ENCODE data around the gene ZNF740.
"Not testable (repeated sequence)": the region's sequence is repeated elsewhere in the genome, so short reads cannot be mapped to it uniquely, and the experiment has no call there.

Gene ZNF740, protein sequence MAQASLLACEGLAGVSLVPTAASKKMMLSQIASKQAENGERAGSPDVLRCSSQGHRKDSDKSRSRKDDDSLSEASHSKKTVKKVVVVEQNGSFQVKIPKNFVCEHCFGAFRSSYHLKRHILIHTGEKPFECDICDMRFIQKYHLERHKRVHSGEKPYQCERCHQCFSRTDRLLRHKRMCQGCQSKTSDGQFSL

DNA sequence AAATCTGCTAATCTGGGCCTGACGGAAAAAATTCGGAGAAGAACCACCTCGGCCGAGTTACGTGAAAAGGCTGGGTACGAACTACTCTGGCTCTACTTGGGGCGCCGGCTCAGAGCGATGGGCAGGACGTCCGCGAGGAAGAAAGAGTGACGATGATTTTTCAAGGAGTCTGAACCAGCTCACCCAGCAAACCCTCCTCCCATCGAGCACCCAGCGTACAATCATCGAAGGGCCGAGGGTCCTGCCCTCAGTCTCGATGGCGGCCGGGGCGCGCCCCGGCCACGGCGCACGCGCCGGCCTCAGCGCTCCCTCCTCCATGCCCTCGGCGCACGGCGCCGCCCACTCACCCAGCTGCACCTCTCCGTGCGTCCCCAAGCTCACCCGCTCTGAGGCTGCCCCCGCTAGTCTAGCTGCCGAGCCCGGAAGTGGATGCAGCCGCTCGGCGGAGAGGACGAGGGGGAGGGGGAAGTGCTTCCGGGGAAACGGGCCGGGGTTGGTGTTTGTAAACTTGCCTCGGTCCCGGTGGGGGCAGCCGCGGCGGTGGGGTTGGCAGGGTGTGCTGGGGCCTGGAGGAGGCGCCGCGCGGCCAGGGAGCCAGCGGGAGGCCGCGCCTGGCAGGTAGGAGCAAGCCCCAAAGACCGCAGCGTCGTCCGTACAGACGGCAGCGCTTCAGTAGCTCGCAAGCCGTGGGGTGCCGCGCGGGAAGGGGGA, at the start of gene ZNF740, which contains the start of gene CSAD:
ZNF740 (plus strand) TSS at position 503 of the 711 bp plus-strand sequence. CDS start 1,262 bp downstream, outside the sequence.
CSAD (minus strand) TSS at position 706 of the 711 bp plus-strand sequence. CDS start 7,455 bp downstream, outside the sequence.
- DNase-seq: peak; percentile 90

DNA sequence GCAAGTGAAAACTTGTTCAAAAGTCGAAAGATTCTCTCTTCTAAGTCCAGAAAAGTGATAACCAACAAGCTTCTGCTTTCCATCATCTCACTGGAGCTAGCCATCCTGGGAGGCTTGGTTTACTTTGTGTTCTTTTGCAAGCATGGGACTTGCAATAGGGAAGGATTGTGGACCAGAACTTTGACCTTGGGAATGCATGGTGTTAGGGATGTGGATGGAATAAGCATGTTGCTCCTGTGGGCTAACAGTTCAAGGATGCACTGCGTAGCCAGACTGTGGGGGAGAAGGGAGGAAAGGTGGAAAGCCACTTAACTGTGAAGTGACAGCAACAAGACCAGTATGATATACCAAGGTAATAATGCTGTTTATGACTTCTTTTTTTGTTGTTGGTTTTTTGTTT, 48.7 kb upstream of the ZNF740 start:
- DNase-seq: no peak

DNA sequence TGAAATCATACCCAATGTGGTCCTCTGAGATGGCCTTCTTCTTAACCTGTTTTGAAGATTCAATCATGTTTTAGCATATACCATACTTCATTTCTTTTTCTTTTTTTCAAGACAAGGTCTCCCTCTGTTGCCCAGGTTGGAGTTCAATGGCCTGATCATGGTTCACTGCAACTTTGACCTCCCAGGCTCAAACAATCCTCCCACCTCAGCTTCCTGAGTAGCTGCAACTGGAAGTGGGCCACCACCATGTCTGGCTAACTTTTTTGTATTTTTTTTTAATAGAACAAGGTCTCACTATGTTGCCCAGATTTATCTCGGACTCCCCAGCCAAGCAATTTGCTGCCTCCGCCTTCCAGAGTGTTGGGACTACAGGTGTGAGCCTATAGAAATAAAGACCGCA, 46.8 kb upstream of the ZNF740 start:
- no peak for DNase-seq

DNA sequence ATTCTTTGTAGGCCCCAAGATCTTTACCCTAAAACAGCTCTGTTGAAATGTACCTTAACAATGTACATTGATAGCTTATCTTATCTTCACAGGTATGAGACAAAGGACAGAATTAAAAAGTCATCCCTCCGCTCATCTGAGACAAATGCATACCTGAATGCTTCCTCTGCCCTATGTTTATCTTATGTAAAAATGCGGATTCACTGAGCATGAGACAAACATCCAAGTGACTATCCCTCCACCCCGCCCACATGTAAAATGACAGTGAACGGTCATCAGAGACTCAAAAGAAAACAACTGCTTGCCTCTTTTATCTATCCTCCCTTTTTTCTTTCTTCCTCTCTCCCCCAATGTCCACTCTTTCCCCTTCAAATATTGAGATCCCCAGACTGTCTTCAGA, 37.2 kb upstream of the ZNF740 start:
- no peak for DNase-seq

DNA sequence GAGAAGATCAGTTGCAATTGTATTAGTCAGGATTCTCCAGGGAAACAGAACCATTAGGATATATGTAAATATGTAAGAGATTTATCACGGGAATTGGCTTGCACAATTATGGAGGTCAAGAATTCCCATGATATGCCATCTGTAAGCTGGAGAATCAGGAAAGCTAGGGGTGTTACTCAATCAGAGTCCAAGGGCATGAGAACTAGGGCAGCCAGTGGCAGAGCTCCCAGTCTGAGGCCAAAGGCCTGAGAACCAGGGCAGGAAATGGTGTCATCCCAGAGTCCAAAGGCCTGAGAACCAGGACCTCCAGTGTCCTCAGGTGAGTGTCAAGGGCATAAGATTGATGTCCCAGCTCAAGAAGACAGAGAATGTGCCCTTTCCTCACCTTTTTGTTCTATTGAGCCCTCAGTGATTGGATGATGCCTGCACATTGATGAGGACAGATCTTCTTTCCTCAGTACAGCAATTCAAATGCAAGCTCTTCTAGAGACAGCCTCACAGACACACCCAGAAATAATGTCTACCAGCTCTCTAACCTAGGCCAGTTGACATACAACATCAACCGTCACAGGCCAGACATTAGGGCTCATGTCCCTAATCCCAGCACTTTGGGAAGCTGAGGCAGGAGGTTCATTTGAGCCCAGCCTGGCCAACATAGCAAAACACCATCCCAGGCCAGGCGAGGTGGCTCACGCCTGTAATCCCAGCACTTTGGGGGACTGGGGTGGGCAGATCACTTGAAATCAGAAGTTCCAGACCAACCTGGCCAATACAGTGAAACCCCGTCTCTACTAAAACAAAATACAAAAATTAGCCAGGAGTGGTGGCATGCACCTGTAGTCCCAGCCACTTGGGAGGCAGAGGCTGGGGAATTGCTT, 34.9 kb upstream of the ZNF740 start:
- DNase-seq: no peak

DNA sequence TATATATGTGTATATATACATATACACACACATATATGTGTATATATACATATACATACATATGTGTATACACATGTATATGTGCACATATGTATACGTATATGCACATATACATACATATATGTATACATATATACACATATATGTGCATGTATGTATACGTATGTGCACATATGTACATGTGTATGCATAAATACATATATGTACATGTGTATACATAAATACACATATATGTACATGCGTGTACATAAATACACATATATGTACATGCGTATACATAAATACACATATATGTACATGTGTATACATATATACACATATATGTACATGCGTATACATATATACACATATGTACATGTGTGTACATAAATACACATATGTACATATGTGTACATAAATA, 33.3 kb upstream of the ZNF740 start:
- DNase-seq: no peak

DNA sequence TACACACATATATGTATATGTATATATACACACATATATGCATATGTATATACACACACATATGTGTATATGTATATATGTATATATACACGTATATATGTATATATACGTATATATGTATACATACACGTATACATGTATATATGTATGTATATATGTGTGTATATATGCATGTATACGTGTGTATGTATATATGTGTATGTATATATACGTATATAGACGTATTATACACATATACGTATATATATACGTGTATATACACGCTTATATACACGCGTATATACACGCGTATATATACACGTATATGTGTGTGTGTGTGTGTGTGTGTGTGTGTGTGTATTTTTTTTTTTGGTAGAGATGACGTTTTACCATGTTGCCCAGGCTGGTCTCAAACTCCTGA, 32.9 kb upstream of the ZNF740 start:
- no peak for DNase-seq

DNA sequence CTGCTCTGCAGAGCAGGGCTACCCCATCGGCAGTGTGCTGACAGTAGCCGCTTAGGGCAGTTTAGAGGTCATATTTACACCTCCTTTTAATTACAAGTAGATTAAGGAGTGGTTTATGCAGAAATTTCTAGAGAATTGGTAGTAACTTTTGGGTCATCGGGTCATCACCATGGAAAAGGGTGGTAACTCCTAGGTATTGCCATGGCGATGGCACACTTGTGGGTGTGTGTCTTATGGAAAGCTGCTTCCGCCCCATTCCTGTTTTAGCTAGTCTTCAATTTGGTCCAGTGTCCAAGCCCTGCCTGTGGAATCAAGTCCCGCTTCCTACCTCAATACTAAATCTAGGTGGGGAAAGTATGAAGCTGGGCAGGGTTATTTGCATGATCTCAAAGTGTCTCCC, 29.5 kb upstream of the ZNF740 start:
- DNase-seq: no peak

DNA sequence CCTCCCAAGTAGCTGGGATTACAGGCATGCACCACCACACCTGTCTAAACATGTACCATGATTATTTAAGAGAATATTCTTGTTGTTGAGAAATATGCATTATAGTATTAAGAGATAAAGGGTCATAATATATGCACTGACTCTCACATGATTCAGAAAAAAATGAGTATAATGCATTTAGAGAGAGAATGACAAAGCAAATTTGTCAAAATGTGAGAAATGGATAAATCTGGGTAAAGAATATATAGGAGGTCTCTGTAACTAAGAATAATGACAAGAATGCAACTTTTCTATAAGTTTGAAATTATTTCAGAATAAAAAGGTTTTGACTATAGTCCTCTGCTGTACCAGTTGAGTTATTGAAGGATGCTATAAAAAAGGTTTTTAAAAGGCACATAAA, 28.1 kb upstream of the ZNF740 start:
- DNase-seq: no peak

DNA sequence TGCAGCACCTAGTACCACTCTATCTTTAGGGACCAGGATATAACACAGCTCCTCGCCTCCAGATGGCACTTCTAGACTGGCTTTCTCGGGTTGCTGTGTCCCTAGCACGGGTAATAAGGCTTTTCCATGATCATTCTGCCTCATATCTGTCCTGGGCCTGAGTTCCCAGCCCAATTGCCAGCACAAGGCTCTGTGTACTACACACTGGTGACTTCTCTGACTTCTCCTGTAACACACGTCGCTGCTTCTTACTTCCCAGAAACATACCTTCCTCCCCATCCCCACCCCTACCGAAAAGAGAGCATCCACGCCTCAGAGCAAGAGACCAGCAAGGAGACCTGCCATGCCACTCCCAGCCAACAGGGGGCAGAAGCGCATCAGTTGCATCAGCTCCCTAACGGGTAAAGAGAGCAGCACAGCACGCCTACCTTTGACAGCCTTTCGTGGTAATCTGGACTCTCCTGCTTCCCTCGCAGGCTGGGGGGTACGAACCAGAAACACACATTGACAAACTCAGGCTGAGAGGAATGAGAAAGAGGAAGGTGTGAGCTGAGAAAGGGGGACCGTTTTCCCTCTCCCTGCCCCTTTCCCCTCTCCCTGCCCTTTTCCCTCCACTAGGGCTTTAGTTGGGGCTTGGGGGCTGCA, 21.2 kb upstream of the ZNF740 start:
- DNase-seq: peak; percentile 10

DNA sequence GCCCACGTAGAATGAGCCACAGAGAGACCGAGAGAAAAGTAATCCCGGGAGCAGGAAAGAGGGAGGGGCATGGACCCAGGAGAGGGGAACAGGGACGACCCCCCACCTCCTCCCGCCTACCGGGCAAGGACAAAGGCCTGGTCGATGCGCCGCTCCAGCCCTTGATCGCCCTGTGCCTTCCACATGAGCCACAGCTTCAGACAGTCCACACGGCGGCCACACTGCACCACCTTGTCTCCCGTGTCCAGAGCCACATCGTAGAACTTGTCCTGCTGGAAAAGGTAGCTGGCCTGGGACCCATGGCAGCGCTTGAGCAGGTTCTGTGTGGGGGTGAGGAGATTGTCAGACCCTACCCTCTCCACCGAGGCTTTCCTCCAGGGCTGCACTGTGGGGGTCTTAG, 20.5 kb upstream of the ZNF740 start:
- no peak for DNase-seq

DNA sequence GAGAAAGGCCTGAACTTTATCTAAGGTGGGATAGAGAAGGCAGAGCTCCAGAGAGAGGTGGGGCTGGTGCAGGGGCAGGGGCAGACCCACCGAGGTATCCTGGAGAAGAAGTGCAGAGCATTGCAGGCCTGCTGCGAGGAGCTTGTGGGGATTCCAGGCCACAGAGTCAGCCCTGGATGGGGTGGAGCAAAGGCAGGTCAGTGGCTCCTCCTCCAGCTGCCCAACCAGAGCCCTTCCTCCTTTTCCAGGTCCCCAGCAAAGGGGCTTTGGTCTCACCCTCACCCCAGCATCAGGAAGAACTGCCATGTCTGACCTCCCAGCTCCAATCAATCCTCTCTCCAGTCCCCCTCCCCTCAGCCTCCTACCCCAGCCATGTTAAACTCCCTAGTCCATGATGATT, 19.8 kb upstream of the ZNF740 start:
- no peak for DNase-seq

DNA sequence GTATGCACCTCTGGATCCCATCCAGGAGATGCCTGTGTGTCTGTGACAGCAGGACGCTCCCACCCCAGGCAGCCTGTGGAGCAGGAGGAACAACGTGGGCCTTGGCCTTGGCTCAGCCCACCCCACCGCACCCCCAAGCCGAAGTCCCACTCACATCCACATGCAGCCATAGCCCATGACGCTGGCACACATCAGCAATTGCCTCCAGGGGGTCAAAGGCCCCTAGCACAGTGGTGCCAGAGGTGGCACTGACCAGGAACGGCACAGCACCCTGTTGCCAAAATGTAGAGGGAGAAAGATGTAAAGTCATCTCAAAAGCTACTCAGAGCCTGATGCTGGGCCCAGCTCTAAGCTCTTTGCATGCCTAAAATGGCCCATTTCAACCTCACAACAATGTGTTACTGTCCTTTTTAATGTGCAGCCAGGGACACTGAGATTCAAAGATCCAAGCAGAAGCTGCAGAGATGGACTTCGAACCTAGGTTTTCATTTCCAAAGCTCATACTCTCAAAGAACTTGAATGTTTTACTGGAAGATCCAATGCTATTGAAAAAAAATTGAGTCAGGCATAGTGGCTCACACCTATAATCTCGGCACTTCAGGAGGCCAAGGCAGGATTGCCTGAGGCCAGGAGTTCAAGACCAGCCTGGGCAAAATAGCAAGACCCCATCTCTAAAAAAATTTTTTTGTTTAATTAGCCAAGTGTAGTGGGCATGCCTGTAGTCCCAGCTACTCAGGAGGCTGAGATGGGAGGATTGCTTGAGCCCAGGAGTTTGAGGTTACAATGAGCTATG, 19.2 kb upstream of the ZNF740 start:
- no peak for DNase-seq

DNA sequence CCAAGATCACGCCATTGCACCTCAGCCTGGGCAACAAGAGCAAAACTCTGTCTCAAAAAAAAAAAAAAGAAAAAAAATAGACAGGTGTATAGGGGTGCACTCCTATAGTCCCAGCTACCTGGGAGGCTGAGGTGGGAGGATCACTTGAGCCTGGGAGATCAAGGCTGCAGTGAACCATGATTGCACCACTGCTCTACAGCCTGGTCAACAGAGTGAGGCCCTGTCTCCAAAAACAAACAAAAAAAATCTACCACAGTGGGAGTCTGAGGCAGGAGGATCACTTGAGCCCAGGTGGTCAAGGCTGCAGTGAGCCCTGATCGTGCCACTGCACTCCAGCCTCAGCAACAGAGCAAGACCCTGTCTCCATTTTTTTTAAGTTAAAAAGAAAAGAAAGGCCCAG, 17.5 kb upstream of the ZNF740 start:
- DNase-seq: not testable (repeated sequence)

DNA sequence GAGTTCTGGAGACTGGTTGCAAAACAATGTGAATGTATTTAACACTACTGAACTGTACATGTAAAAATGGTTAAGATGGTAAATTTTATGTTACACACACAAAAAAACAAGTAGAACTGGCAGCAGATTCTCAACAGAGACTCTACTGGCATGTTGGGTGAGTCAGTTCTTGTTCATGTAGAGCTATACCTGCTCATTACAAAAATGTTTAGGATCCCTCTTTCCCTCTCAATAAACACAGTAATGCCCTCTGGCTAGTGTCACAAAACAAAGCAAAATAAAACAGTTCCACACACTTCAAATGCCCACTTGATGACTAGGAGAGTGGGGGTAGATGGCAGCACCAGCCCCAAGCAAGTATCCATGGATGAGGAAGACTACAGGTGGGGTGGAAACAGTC, 13.7 kb upstream of the ZNF740 start:
- DNase-seq: no peak

DNA sequence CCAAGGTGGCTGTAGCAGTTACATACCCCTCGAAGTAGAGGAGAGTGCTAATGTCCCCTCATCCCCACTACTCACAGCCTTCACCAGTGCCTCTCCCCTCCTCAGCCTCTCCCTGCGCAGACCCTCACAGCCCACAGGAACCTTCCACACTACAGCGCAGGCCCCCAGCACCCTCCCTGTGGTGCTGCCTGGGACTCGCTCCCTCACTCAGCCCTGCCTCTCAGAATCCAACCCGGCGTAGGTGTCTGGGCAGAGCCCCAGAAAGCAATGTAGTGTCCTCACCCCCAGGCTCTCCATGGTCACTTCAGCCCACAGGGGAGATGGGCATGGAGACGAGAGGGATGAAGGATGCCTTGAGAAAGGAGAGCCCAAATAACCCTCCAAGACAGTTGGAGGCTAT, 10.9 kb upstream of the ZNF740 start:
- DNase-seq: no peak

DNA sequence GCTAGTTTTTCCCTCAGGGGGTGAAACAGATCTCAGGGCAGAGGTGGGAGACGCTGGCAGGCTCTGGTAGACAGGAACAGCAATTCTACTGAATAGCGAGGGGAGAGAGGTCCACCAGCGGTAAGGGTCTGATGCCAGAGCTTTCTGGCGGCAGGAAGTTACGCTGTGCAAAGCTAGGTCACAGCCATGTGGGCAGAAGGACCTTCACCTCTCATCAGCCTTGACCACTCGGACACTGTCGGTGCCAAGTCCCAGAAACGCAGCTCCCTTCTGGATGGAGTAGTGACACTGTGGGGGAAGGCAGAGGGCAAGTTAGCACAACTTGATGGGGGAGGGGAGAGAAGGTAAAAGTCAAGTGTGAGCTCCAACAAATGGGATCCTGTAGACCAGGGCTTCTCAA, 10.3 kb upstream of the ZNF740 start:
- DNase-seq: no peak

DNA sequence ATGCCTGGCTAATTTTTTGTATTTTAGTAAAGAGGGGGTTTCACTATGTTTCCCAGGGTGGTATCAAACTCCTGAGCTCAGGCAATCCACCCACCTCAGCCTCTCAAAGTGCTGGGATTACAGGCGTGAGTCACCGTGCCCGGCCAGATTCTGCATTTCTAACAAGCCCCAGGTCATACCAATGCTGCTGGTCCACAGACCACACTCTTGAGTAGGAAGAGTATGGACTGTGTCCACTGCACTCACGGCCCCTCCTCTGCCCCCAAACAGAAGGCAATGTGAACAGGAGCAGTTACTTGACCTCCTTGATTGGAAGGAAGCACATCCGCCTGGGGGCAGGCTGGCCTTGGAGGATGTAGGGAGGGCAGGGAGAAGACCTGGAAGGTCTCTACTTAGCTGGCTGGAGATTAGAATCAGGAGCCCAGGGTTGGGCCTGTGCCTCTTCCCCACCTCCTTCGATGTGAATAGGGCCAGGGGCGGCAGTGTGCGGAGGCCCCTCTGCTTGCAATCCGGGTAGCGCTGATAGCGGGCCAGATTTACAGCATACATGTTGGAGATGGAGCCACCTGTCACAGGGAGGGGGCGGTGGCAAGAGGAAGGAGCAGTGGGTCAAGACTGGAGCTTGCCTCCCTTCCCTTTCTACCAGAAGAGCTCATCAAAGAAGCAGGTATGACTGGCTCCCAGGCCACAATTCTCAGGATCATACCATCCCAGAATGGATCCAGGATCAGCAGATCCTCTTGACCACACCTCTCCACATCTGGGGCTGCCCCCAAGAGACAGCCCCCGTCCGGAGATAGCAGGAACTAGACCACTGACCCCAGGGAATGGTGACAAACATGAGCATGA, 9.4 kb upstream of the ZNF740 start:
- DNase-seq: no peak

DNA sequence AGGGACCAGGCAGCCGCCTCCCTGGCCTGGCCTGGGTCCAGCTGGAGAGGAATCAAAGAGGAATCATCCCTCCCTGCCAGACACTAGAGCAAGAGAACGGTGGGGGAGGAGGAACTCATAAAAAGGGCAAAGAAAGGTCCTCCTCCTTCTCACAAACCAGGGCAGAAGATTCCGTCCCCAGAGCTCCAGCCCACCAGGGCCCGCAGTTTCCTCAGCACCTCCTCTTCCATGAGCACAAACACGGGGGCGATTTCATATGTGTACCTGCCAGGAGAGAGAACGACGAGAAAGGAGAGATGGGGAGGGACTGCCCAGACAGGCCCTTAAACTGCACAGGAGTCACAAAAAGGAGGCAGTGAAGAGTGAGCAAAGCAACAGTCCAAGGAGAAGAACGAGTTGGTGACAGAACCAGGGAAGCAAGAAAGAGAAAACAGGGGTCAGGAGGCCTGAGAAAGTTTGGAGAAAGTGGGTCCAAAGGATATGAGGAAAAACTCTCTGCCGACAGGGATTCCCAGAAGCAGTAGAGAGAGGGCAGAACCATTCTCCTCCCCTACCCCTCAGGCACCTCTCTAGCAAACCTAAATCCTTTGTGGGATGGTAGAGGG, 8.7 kb upstream of the ZNF740 start:
- no peak for DNase-seq

DNA sequence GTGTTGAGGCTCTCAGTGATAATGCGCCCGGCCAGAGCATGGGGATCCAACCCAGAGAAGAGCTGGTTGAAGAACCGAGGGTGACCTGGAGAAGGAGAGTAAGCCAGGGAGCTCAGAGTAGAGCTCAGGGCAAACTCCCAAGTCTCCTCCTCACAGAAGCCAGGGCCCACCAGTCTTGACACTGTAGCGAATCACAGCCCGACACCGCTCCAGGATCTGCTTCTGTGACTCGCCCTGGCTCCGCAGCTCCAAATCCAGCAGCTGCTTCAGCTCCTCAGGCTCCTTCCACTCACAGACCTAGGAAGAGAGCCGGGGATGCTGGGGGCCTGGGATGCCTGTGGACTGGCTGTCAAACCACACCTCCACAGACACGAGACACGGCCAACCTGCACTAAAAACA, 8.2 kb upstream of the ZNF740 start:
- DNase-seq: no peak
